Measurements from ENCODE around the gene RAB3GAP2.

RAB3GAP2 gene

GRCh38 chr1:220318673-220319072 is 46.4 kb upstream of the RAB3GAP2 start:
- TF ChIP-seq CEBPB (IDR thresholded peaks at IDR 0.05): no peak

GRCh38 chr1:220317161-220317560 is 44.9 kb upstream of the RAB3GAP2 start:
- TF ChIP-seq CEBPB (IDR thresholded peaks at IDR 0.05) (no peak), MAX (IDR thresholded peaks at IDR 0.05) (no peak), TAF1 (IDR thresholded peaks at IDR 0.05; ENCODE audit: low read depth) (no peak), EP300 (IDR thresholded peaks at IDR 0.05; ENCODE audit: borderline replicate concordance) (no peak)
- TF ChIP-seq, protein P1, sequence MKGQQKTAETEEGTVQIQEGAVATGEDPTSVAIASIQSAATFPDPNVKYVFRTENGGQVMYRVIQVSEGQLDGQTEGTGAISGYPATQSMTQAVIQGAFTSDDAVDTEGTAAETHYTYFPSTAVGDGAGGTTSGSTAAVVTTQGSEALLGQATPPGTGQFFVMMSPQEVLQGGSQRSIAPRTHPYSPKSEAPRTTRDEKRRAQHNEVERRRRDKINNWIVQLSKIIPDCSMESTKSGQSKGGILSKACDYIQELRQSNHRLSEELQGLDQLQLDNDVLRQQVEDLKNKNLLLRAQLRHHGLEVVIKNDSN (IDR thresholded peaks at IDR 0.05): no peak

DNA sequence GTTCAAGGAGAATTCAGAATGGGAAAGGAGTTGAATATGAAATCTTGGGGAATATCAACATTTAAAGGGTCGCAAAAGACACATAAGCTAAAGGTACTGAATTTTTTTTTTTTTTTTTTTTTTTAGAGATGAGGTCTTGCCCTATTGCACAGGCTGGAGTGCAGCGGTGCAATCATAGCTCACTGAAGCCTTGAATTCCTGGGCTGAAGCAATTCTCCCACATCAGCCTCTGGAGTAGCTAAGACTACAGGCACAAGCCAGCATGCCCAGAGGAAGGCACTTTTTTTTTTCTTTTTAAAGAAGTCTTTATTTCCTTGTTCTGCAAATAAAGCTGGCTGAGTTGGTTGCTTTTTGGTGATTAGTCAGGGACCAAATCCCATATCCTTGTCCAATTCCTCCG is 44.1 kb upstream of the RAB3GAP2 start:
- TF ChIP-seq RAD21 (IDR thresholded peaks at IDR 0.05; ENCODE audit: low read depth): no peak
- no peak for TF ChIP-seq EP300 (IDR thresholded peaks at IDR 0.05; ENCODE audit: borderline replicate concordance)
- TF ChIP-seq TAF1 (IDR thresholded peaks at IDR 0.05; ENCODE audit: low read depth): no peak
- TF ChIP-seq FOXM1 (IDR thresholded peaks at IDR 0.05; ENCODE audit: borderline replicate concordance, low read depth): no peak

- no peak for TF ChIP-seq CEBPB (IDR thresholded peaks at IDR 0.05)
- TF ChIP-seq EP300 (IDR thresholded peaks at IDR 0.05; ENCODE audit: borderline replicate concordance): no peak
- no peak for TF ChIP-seq YY1 (IDR thresholded peaks at IDR 0.05; ENCODE audit: low read depth)
- TF ChIP-seq FOXM1 (IDR thresholded peaks at IDR 0.05; ENCODE audit: borderline replicate concordance, low read depth): no peak
Measured at GRCh38 chr1:220315070-220315839, 43.0 kb upstream of the RAB3GAP2 start.

- TF ChIP-seq, protein P1 (IDR thresholded peaks at IDR 0.05): no peak
- no peak for TF ChIP-seq ZBTB7A (IDR thresholded peaks at IDR 0.05; ENCODE audit: low read depth)
Measured at GRCh38 chr1:220313576-220313975, 41.3 kb upstream of the RAB3GAP2 start.

DNA sequence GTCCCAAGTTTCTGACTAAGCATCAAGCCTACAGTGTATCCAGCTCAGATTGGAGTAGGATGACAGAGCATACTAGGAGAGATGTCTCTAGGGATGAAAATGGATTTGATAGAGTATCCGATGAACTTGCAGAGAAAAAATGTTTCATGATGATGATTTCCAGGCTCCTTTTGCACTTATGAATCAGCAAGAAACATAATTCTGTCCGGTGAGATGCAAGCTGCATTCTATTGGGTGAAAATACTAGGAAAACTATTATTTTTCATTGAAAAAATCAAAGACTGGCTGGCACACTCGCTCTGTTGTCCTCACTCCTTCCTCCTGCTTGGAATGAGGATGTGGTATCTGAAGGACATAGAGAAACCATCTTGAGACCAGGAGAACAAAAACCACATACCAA is 35.4 kb upstream of the RAB3GAP2 start:
- TF ChIP-seq CEBPB (IDR thresholded peaks at IDR 0.05) (no peak), TCF12 (IDR thresholded peaks at IDR 0.05; ENCODE audit: low read depth) (no peak), TEAD4 (IDR thresholded peaks at IDR 0.05) (no peak), CREB1 (IDR thresholded peaks at IDR 0.05; ENCODE audit: low read depth) (no peak), EGR1 (IDR thresholded peaks at IDR 0.05) (no peak), EP300 (IDR thresholded peaks at IDR 0.05; ENCODE audit: borderline replicate concordance) (no peak), NFIC (IDR thresholded peaks at IDR 0.05) (no peak), FOXM1 (IDR thresholded peaks at IDR 0.05; ENCODE audit: borderline replicate concordance, low read depth) (no peak), RAD21 (IDR thresholded peaks at IDR 0.05; ENCODE audit: low read depth) (no peak), REST (IDR thresholded peaks at IDR 0.05; ENCODE audit: low read depth) (no peak), ZBTB7A (IDR thresholded peaks at IDR 0.05; ENCODE audit: low read depth) (no peak), YY1 (IDR thresholded peaks at IDR 0.05; ENCODE audit: low read depth) (no peak), TAF1 (IDR thresholded peaks at IDR 0.05; ENCODE audit: low read depth) (no peak), MAX (IDR thresholded peaks at IDR 0.05) (no peak)
- TF ChIP-seq, protein P1 (IDR thresholded peaks at IDR 0.05): no peak

DNA sequence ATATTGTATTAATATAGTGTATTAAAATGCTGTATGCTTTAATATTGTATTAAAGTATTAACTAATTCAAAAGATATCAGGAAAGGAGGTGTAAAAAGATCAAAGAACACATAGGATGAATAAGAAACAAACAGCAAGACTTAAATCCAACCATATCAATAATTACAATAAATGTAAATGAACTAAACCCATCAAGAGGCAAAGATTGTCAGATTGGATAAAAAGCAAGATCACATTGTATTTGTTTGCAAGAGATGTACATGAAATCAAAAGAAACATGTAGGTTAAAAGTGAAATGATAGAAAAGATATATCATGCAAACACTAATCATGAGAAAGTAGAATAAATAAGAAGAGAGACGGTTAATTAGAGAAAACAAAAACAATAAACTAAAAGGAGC is 34.1 kb upstream of the RAB3GAP2 start:
- TF ChIP-seq EGR1 (IDR thresholded peaks at IDR 0.05): no peak
- TF ChIP-seq NFIC (IDR thresholded peaks at IDR 0.05): no peak
- TF ChIP-seq MAX (IDR thresholded peaks at IDR 0.05): no peak
- no peak for TF ChIP-seq TEAD4 (IDR thresholded peaks at IDR 0.05)
- no peak for TF ChIP-seq TCF12 (IDR thresholded peaks at IDR 0.05; ENCODE audit: low read depth)
- TF ChIP-seq TAF1 (IDR thresholded peaks at IDR 0.05; ENCODE audit: low read depth): no peak
- no peak for TF ChIP-seq CREB1 (IDR thresholded peaks at IDR 0.05; ENCODE audit: low read depth)
- no peak for TF ChIP-seq RAD21 (IDR thresholded peaks at IDR 0.05; ENCODE audit: low read depth)
- no peak for TF ChIP-seq YY1 (IDR thresholded peaks at IDR 0.05; ENCODE audit: low read depth)
- no peak for TF ChIP-seq REST (IDR thresholded peaks at IDR 0.05; ENCODE audit: low read depth)
- no peak for TF ChIP-seq EP300 (IDR thresholded peaks at IDR 0.05; ENCODE audit: borderline replicate concordance)
- no peak for TF ChIP-seq FOXM1 (IDR thresholded peaks at IDR 0.05; ENCODE audit: borderline replicate concordance, low read depth)
- no peak for TF ChIP-seq CEBPB (IDR thresholded peaks at IDR 0.05)
- no peak for TF ChIP-seq ZBTB7A (IDR thresholded peaks at IDR 0.05; ENCODE audit: low read depth)
- TF ChIP-seq, protein P1 (IDR thresholded peaks at IDR 0.05): no peak
